ENCODE data around the gene OR6N2. TPM values are rescaled to one million over a fixed set of nuclear protein-coding genes. Genes with fewer than 3 reads are reported as not detected.

Gene OR6N2
- total RNA-seq (2022) (not detected in 2 replicates), Bru-seq, nascent RNA (not detected), BruChase-seq, experiment 1, labeled RNA remaining after a 2-hour chase (not detected), BruChase-seq, experiment 2, labeled RNA remaining after a 6-hour chase (not detected)
- long read RNA-seq = 0 reads

- Mint-ChIP-seq H3K4me1 (ENCODE audit: low read depth, unreplicated experiment) (no peaks in the 10 kb centered on the region), H3K4me3 (ENCODE audit: unreplicated experiment) (no peak within 1 kb of the TSS), H3K36me3 (ENCODE audit: insufficient read depth, unreplicated experiment) (no peaks in the 10 kb centered on the region), H3K27me3 (ENCODE audit: insufficient read depth, unreplicated experiment) (peaks cover 6% of the 10 kb centered on the region), H3K9me3 (ENCODE audit: unreplicated experiment) (no peaks in the 10 kb centered on the region), H3K27ac (ENCODE audit: unreplicated experiment) (no peak within 1 kb of the TSS)
- POLR2A ChIA-PET = no interaction called here
- TF ChIP-seq CTCF (IDR thresholded peaks at IDR 0.05; ENCODE audit: insufficient read depth in 1 of 2, low read depth in 1 of 2, low read length in 1 of 2, severe bottlenecking in 1 of 2, unreplicated experiment in 1 of 2) = no peak
- intact Hi-C loops (cut with micrococcal nuclease; ENCODE audit: unreplicated experiment) = no loop called here
- DNase-seq = no peak
- CTCF ChIA-PET = no interaction called here
- H3K4me1 ChIP-seq = no peaks in the 10 kb centered on the region
- no peaks in the 10 kb centered on the region for H3K9me3 ChIP-seq
- H3K27me3 ChIP-seq (replicated peaks; ENCODE audit: control insufficient read depth, insufficient read depth, low read length) = no peaks in the 10 kb centered on the region
- no peak within 1 kb of the TSS for H3K4me3 ChIP-seq (ENCODE audit: low read depth, low read length)
- H3K36me3 ChIP-seq (ENCODE audit: control insufficient read depth, insufficient read depth, low read length) = no peaks in the 10 kb centered on the region
- BruUV-seq (replicated peaks) = no TSS peak
Observed at GRCh38 chr1:158781104-158781503, at the start of gene OR6N2. Gene OR6N2, minus strand, starts transcription at chr1:158781204. Its CDS starts 3,569 bp downstream, at chr1:158777635.

- Histone ChIP-seq H3K4me1 (no peaks in the 10 kb centered on the region), H3K9me3 (no peaks in the 10 kb centered on the region), H3K36me3 (ENCODE audit: control insufficient read depth, insufficient read depth, low read length) (no peaks in the 10 kb centered on the region), H3K27me3 (replicated peaks; ENCODE audit: control insufficient read depth, insufficient read depth, low read length) (no peaks in the 10 kb centered on the region), H3K4me3 (ENCODE audit: low read depth, low read length) (no peak overlapping the region)
- Mint-ChIP-seq H3K4me3 (ENCODE audit: unreplicated experiment) (no peak overlapping the region), H3K27ac (ENCODE audit: unreplicated experiment) (no peak overlapping the region), H3K27me3 (ENCODE audit: insufficient read depth, unreplicated experiment) (no peaks in the 10 kb centered on the region), H3K9me3 (ENCODE audit: unreplicated experiment) (peaks cover 46% of the 10 kb centered on the region), H3K36me3 (ENCODE audit: insufficient read depth, unreplicated experiment) (no peaks in the 10 kb centered on the region), H3K4me1 (ENCODE audit: low read depth, unreplicated experiment) (no peaks in the 10 kb centered on the region)
- intact Hi-C loops (cut with micrococcal nuclease; ENCODE audit: unreplicated experiment) = no loop called here
- TF ChIP-seq CTCF (IDR thresholded peaks at IDR 0.05; ENCODE audit: insufficient read depth in 1 of 2, low read depth in 1 of 2, low read length in 1 of 2, severe bottlenecking in 1 of 2, unreplicated experiment in 1 of 2) = no peak
- BruUV-seq (replicated peaks) = no TSS peak
- CTCF ChIA-PET = no interaction called here
- POLR2A ChIA-PET = no interaction called here
- no peak for DNase-seq
Observed at GRCh38 chr1:158830074-158830677, 49.2 kb upstream of the OR6N2 start.

- H3K9me3 ChIP-seq = no peaks in the 10 kb centered on the region
- H3K4me1 ChIP-seq = no peaks in the 10 kb centered on the region
- ChIA-PET CTCF (no interaction called here), POLR2A (no interaction called here)
- no peak overlapping the region for H3K4me3 Mint-ChIP-seq (ENCODE audit: unreplicated experiment)
- no peaks in the 10 kb centered on the region for H3K27me3 ChIP-seq (replicated peaks; ENCODE audit: control insufficient read depth, insufficient read depth, low read length)
- no peak for TF ChIP-seq CTCF (IDR thresholded peaks at IDR 0.05; ENCODE audit: insufficient read depth in 1 of 2, low read depth in 1 of 2, low read length in 1 of 2, severe bottlenecking in 1 of 2, unreplicated experiment in 1 of 2)
- intact Hi-C loops (cut with micrococcal nuclease; ENCODE audit: unreplicated experiment) = no loop called here
- no TSS peak for BruUV-seq (replicated peaks)
- no peaks in the 10 kb centered on the region for H3K4me1 Mint-ChIP-seq (ENCODE audit: low read depth, unreplicated experiment)
- H3K36me3 Mint-ChIP-seq (ENCODE audit: insufficient read depth, unreplicated experiment) = no peaks in the 10 kb centered on the region
- no peaks in the 10 kb centered on the region for H3K27me3 Mint-ChIP-seq (ENCODE audit: insufficient read depth, unreplicated experiment)
- H3K36me3 ChIP-seq (ENCODE audit: control insufficient read depth, insufficient read depth, low read length) = no peaks in the 10 kb centered on the region
- H3K9me3 Mint-ChIP-seq (ENCODE audit: unreplicated experiment) = peaks cover 14% of the 10 kb centered on the region
- no peak overlapping the region for H3K27ac Mint-ChIP-seq (ENCODE audit: unreplicated experiment)
- no peak for DNase-seq
- no peak overlapping the region for H3K4me3 ChIP-seq (ENCODE audit: low read depth, low read length)
Observed at GRCh38 chr1:158821723-158822122, 40.7 kb upstream of the OR6N2 start.

Measured in Caco-2 (cell line).